Liver (tissue), 9 donors: Measurements from ENCODE around the gene UNC13C. TPM values are rescaled to one million over a fixed set of nuclear protein-coding genes. Genes with fewer than 3 reads are reported as not detected.

Source experiments
- DNase-seq: peaks from one replicate; pipeline ENCODE4 v3.0.0-alpha.2; 2017; ENCODE audit warnings: low spot score
- H3K27ac ChIP-seq, 2 donors: one replicate each; pipeline ENCODE4 v1.7.0; 2013; ENCODE audit warnings: inconsistent platforms in 2 of 2, low read length in 2 of 2, control low read depth in 1 of 2, low read depth in 1 of 2, mild to moderate bottlenecking in 1 of 2
- H3K27me3 ChIP-seq, 4 donors: one replicate each; pipeline versions ENCODE4 v1.6.1 to v1.7.0; 2013; ENCODE audit warnings: low read length in 3 of 4, inconsistent platforms in 1 of 4, mild to moderate bottlenecking in 1 of 4, moderate library complexity in 1 of 4; ENCODE audit not compliant: control insufficient read depth in 4 of 4, insufficient read depth in 4 of 4
- H3K36me3 ChIP-seq, 4 donors: one replicate each; pipeline versions ENCODE4 v1.6.1 to v1.7.0; 2013; ENCODE audit warnings: low read length in 3 of 4, mild to moderate bottlenecking in 3 of 4, low read depth in 1 of 4, moderate library complexity in 1 of 4; ENCODE audit not compliant: control insufficient read depth in 4 of 4, insufficient read depth in 3 of 4
- H3K4me1 ChIP-seq, 4 donors: one replicate each; pipeline versions ENCODE4 v1.6.1 to v1.7.0; 2013; ENCODE audit warnings: low read length in 3 of 4, mild to moderate bottlenecking in 3 of 4, moderate library complexity in 1 of 4; ENCODE audit not compliant: control insufficient read depth in 4 of 4, insufficient read depth in 4 of 4
- H3K4me3 ChIP-seq, 3 donors: one replicate each; pipeline versions ENCODE4 v1.6.1 to v1.7.0; 2013; ENCODE audit warnings: low read length in 3 of 3, control low read depth in 1 of 3, low read depth in 1 of 3, mild to moderate bottlenecking in 1 of 3
- H3K9ac ChIP-seq, 2 donors: one replicate each; pipeline ENCODE4 v1.7.0; 2013; ENCODE audit warnings: low read length in 2 of 2, mild to moderate bottlenecking in 2 of 2, moderate library complexity in 2 of 2, control low read depth in 1 of 2, low read depth in 1 of 2
- H3K9me3 ChIP-seq, 4 donors: one replicate each; pipeline versions ENCODE4 v1.6.1 to v1.7.0; 2013; ENCODE audit warnings: low read length in 3 of 4; ENCODE audit not compliant: control insufficient read depth in 4 of 4
- CTCF ChIP-seq: fragments of 150-350 bp; IDR thresholded peaks from 2 replicates; pipeline ENCODE4 v1.5.1; 2017; ENCODE audit warnings: improper control_type of control experiment, low read depth, low read length; ENCODE audit not compliant: missing input control
- EGR1 ChIP-seq, 2 donors: IDR thresholded peaks; 2 replicates each; pipeline ENCODE4 v1.6.1; 2016 to 2018; ENCODE audit warnings: antibody characterized with exemption in 2 of 2, low read depth in 2 of 2
- FOXA1 ChIP-seq: IDR thresholded peaks from 2 replicates; pipeline ENCODE4 v1.6.1; 2016; ENCODE audit warnings: antibody characterized with exemption
- FOXA2 ChIP-seq: IDR thresholded peaks from 2 replicates; pipeline ENCODE4 v1.6.1; 2016; ENCODE audit warnings: antibody characterized with exemption
- GABPA ChIP-seq, 2 donors: IDR thresholded peaks in 1 of 2; conservative IDR thresholded peaks in 1 of 2; 2 replicates each; pipeline ENCODE4 v1.6.1; 2016; ENCODE audit warnings: antibody characterized with exemption in 2 of 2, mild to moderate bottlenecking in 1 of 2, moderate library complexity in 1 of 2
- HNF4A ChIP-seq, 2 donors: conservative IDR thresholded peaks; 2 replicates each; pipeline ENCODE4 v1.6.1; 2016; ENCODE audit warnings: antibody characterized with exemption in 2 of 2, mild to moderate bottlenecking in 2 of 2
- HNF4G ChIP-seq: IDR thresholded peaks from 2 replicates; pipeline ENCODE4 v1.6.1; 2016; ENCODE audit warnings: antibody characterized with exemption
- JUND ChIP-seq, 2 donors: IDR thresholded peaks; 2 replicates each; pipeline ENCODE4 v1.6.1; 2016; ENCODE audit warnings: antibody characterized with exemption in 2 of 2
- MAX ChIP-seq: IDR thresholded peaks from 2 replicates; pipeline ENCODE4 v1.6.1; 2016; ENCODE audit warnings: antibody characterized with exemption
- NR2F2 ChIP-seq: IDR thresholded peaks from 2 replicates; pipeline ENCODE4 v1.6.1; 2016; ENCODE audit warnings: antibody characterized with exemption
- RAD21 ChIP-seq, 2 donors: IDR thresholded peaks; 2 replicates each; pipeline ENCODE4 v1.6.1; 2016; ENCODE audit warnings: antibody characterized with exemption in 2 of 2, mild to moderate bottlenecking in 2 of 2
- REST ChIP-seq: IDR thresholded peaks from 2 replicates; pipeline ENCODE4 v1.6.1; 2016; ENCODE audit warnings: antibody characterized with exemption, mild to moderate bottlenecking
- RXRA ChIP-seq, 2 donors: IDR thresholded peaks; 2 replicates each; pipeline ENCODE4 v1.6.1; 2017 to 2018; ENCODE audit warnings: antibody characterized with exemption in 2 of 2, mild to moderate bottlenecking in 1 of 2
- SP1 ChIP-seq: IDR thresholded peaks from 2 replicates; pipeline ENCODE4 v1.6.1; 2018; ENCODE audit warnings: antibody characterized with exemption, mild to moderate bottlenecking
- TAF1 ChIP-seq: conservative IDR thresholded peaks from 2 replicates; pipeline ENCODE4 v1.6.1; 2016; ENCODE audit warnings: antibody characterized with exemption, mild to moderate bottlenecking
- YY1 ChIP-seq: IDR thresholded peaks from 2 replicates; pipeline ENCODE4 v1.6.1; 2016; ENCODE audit warnings: antibody characterized with exemption, mild to moderate bottlenecking
- WGBS: extraction: QIAGEN DNeasy Blood & Tissue Kit; methylation state at CpG from one replicate; pipeline ENCODE4 v1.1.7; 2013; 5-methylcytosine and 5-hydroxymethylcytosine counted together
- polyA plus RNA-seq, 2 donors: library from polyadenylated mRNA; stranded (reverse) in 1 of 2; unstranded in 1 of 2; fragments of 200-250 nt in 1 of 2; fragments of >200 nt in 1 of 2; fragmentation: Nextera tagmentation in 1 of 2; extraction: Ambion mirVana in 1 of 2; gene quantifications; one replicate each; pipeline versions ENCODE4 v1.2.1 to v1.2.3, GENCODE V29; 2013 to 2015
- total RNA-seq, 2 donors: library from RNA; depleted of rRNA; stranded (reverse); fragments of >200 nt; gene quantifications; one replicate each; pipeline ENCODE4 v1.2.3, GENCODE V29; 2014
- TF ChIP-seq, protein P1 (sequence below): IDR thresholded peaks from 2 replicates; pipeline ENCODE4 v1.6.1; 2016; ENCODE audit warnings: antibody characterized with exemption
- TF ChIP-seq, protein P2 (sequence below): IDR thresholded peaks from 2 replicates; pipeline ENCODE4 v1.6.1; 2016; ENCODE audit warnings: antibody characterized with exemption
- donor health status: healthy.
- donor health status: healthy.
- donor health status: healthy.
- donor health status: healthy.
- donor health status: healthy.

The UNC13C gene
- total and polyA plus RNA-seq, 4 donors, result 0.19 TPM; not detected in 3

DNA sequence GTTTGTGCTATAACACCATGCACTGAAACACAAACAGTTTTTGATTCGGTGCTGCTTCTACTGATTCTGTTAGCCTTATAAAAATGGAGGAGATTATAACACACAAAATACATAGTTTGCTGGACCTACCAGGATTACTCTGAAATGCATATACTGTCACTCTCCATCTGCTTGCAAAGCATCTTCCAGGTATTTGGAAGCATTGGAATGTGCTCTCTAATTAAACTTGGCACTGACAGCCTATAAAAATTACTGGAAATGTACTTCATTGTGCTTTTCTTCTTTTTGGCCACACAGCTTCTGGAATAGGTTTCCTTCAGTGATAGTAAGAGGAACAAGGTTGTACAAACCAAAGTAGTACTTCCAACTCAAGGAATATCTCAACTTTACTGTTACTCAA is 376.1 kb downstream of the UNC13C start:
- Histone ChIP-seq H3K4me1 (no peaks in the 10 kb centered on the region), H3K4me3 (no peak overlapping the region), H3K36me3 (no peaks in the 10 kb centered on the region), H3K9ac (no peak overlapping the region), H3K9me3 (no peaks in the 10 kb centered on the region), H3K27me3 (no peaks in the 10 kb centered on the region), H3K27ac (no peak overlapping the region)
- DNase-seq, result no peak
- no peak for TF ChIP-seq EGR1 (IDR thresholded peaks at IDR 0.05; ENCODE audit: low read depth in 2 of 2)
- no peak for TF ChIP-seq REST
- TF ChIP-seq NR2F2, result no peak
- no peak for TF ChIP-seq CTCF
- no peak for TF ChIP-seq HNF4G
- no peak for TF ChIP-seq FOXA1
- TF ChIP-seq, protein P1, sequence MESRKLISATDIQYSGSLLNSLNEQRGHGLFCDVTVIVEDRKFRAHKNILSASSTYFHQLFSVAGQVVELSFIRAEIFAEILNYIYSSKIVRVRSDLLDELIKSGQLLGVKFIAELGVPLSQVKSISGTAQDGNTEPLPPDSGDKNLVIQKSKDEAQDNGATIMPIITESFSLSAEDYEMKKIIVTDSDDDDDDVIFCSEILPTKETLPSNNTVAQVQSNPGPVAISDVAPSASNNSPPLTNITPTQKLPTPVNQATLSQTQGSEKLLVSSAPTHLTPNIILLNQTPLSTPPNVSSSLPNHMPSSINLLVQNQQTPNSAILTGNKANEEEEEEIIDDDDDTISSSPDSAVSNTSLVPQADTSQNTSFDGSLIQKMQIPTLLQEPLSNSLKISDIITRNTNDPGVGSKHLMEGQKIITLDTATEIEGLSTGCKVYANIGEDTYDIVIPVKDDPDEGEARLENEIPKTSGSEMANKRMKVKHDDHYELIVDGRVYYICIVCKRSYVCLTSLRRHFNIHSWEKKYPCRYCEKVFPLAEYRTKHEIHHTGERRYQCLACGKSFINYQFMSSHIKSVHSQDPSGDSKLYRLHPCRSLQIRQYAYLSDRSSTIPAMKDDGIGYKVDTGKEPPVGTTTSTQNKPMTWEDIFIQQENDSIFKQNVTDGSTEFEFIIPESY, result no peak
- TF ChIP-seq RAD21 (IDR thresholded peaks at IDR 0.05), result no peak
- TF ChIP-seq JUND (IDR thresholded peaks at IDR 0.05), result no peak
- no peak for TF ChIP-seq RXRA (IDR thresholded peaks at IDR 0.05)
- TF ChIP-seq, protein P2, sequence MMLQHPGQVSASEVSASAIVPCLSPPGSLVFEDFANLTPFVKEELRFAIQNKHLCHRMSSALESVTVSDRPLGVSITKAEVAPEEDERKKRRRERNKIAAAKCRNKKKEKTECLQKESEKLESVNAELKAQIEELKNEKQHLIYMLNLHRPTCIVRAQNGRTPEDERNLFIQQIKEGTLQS, result no peak
- no peak for TF ChIP-seq YY1
- TF ChIP-seq TAF1, result no peak
- no peak for TF ChIP-seq SP1
- TF ChIP-seq FOXA2, result no peak
- TF ChIP-seq HNF4A (conservative IDR thresholded peaks at IDR 0.05), result no peak
- WGBS, result 80% methylated on average over 1 of the region's 1 CpG

GRCh38 chr15:54364961-54365360 is 386.7 kb downstream of the UNC13C start:
- no peaks in the 10 kb centered on the region for H3K36me3 ChIP-seq
- peaks cover 0 to 5% (median 0%) of the 10 kb centered on the region in 4 donors for H3K9me3 ChIP-seq
- H3K4me1 ChIP-seq, result no peaks in the 10 kb centered on the region
- H3K27ac ChIP-seq, result no peak overlapping the region
- H3K9ac ChIP-seq, result no peak overlapping the region
- no peaks in the 10 kb centered on the region for H3K27me3 ChIP-seq
- no peak overlapping the region for H3K4me3 ChIP-seq
- no peak for DNase-seq
- 60% methylated on average over 3 of the region's 3 CpGs for WGBS
- no peak for TF ChIP-seq MAX
- no peak for TF ChIP-seq RXRA (IDR thresholded peaks at IDR 0.05)
- no peak for TF ChIP-seq JUND (IDR thresholded peaks at IDR 0.05)
- TF ChIP-seq GABPA (IDR thresholded peaks at IDR 0.05 in 1 of 2, conservative IDR thresholded peaks at IDR 0.05 in 1 of 2), result no peak
- no peak for TF ChIP-seq REST
- TF ChIP-seq EGR1 (IDR thresholded peaks at IDR 0.05; ENCODE audit: low read depth in 2 of 2), result no peak
